Measurements from ENCODE around the gene ANKUB1. TPM values are rescaled to one million over a fixed set of nuclear protein-coding genes. Genes with fewer than 3 reads are reported as not detected.
"Not testable (repeated sequence)": the region's sequence is repeated elsewhere in the genome, so short reads cannot be mapped to it uniquely, and the experiment has no call there.

ANKUB1 gene, protein sequence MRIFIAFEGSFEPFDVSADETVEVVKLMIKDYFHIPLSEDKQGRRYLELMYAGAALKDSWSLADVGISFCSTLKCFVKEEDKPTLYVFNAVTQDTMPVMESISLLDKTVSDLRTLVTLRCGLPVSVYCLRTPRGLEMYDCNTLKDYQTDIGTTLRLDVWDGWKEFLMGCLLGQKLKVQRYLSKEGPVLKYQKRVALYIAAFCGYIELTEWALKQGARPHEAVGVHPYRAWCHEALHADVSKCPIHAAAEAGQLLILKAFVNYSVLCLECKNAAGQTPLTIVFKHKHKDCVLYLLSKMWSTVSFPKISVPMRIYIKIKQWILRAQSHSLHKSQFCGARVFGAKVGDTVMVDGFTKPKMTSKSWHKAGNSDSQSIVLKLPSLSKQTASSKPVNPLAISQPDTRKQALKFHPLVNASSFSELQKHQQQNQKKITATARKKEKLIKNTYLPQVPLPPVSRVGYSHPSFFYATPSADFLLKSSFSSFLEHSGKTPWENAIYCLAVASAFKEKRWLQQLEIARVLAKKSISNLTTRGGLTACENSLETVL
- not detected for total RNA-seq
- long read RNA-seq, partial matches to known transcripts, result 0 of 6 reads
- long read RNA-seq, other reads (novel, unspliced or antisense), result 6 of 6 reads

DNA sequence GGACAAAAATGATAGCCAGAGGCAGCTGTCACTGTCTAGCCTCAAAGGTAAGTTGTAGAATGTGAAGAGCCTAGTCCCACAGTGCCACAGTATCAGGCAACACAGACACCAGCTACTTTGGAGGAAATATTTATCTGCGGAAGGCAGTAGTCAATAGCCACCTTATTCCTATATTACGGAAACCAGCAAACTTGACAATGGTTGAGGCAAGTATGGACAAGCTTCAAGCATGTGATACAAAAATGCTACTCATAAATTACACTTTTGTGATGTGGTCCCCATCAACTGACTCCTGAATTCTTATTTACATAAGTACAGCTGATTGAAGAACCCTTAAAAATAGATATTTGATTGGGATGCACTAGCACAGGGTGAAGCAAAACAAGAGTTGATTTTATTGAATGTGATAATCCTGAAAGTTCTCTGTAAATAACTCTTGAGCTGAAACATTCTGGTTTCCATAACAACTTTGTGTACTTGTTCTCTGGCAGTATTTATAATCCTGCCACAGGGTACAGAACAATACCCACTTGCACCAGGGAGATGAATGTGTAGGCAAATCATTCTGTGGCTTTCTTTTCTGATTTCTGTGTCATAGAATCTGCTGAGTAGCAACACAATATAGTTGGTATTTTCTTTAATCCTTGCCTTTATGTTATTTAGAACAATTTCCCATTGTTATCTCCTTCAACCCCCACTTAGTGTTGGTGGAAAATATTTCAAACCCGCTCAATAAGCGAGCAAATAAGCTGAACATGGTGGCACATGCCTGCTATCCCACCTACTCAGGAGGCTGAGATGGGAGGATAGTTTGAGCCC lies at the start of gene ANKUB1:
TSS of gene ANKUB1 (minus strand) at position 103 of the 819 bp plus-strand sequence. CDS start 188 bp downstream, outside the sequence.
- intact Hi-C loops (cut with DNase I), result no loop called here
- DNase-seq (ENCODE audit: low spot score), result no peak

DNA sequence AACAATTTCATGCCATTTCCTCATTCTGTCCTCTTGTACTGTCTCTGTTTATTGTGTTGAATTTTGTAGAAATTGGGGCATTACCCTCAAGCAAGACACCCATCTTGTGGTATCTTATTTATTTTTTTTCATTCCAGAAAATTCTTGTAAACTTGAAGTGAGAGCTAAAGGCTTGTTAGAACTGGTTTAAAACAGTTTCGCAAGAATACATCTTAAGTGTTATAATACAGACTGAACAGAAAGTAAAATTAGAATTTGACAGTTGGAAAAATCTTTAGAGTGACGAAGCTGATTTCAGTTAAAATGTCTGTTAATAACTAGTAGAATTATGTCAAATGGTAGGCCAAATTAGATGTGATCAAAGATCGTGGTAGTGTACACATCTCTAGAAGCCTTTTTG lies 47.5 kb upstream of the ANKUB1 start:
- DNase-seq (ENCODE audit: low spot score), result no peak
- intact Hi-C loops (cut with DNase I), result no loop called here

DNA sequence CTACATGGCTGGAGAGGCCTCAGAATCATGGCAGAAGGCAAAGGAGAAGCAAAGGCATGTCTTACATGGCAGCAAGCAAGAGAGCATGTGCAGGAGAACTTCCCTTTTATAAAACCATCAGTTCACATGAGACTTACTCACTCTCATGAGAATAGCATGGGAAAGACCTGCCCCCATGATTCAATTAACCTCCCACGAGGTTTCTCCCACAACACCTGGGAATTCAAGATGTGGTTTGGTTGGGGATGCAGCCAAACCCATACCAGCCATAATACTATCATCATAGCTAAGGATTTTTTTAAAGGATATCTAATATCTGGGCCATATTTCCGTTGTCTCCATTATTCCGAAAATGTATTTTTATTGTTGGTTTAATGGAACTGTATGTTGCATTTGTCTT lies 47.1 kb upstream of the ANKUB1 start:
- intact Hi-C loops (cut with DNase I); DNase-seq (ENCODE audit: low spot score): not testable (repeated sequence)

DNA sequence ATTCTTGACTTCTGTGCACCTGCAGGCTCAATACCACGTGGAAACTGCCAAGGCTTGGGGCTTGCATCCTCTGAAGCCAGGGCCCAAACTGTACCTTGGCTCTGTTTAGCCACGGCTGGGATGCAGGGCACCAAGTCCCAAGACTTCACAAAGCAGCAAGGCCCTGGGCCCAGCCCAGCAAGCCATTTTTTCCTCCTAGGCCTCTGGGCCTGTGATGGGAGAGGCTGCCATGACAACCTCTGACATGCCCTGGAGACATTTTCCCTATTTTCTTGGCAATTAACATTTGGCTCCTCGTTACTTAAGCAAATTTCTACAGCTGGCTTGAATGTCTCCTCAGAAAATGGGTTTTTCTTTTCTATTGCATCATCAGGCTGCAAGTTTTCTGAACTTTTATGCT lies 46.1 kb upstream of the ANKUB1 start:
- DNase-seq (ENCODE audit: low spot score); intact Hi-C loops (cut with DNase I): not testable (repeated sequence)

DNA sequence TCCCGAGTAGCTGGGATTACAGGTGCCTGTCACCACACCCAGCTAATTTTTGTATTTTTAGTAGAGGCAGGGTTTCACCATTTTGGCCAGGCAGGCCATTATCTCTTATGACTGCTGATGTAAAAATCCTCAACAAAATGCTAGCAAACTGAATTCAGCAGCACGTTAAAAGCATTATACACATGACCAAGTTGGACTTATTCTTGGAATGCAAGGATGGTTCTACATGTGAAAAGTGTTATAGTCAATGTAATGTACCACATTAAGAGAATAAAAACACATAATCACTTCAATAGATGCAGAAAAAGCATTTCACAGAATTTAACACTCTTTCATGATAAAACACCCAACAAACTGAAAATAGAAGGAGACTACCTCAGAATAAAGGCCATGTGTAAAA lies 40.9 kb upstream of the ANKUB1 start:
- no peak for DNase-seq (ENCODE audit: low spot score)
- intact Hi-C loops (cut with DNase I), result no loop called here

DNA sequence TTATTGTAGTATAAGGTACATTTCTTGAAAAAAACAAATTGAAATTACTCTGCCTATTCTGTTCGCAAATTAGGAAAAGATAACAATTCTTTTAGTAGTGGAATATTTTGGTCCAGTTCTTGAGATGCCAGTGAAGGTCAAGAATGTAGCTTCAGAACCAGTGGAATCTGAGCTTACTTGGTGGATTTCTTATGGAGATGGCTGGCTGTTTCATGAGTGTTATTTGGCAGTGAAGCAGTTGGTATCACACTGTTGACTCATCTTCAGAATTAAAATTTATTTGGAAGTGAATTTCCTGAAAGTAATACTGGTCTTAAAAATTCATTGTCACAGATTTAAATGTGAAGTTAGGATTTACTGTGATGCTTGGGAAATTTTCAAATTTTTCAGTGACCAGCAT lies 39.7 kb upstream of the ANKUB1 start:
- no peak for DNase-seq (ENCODE audit: low spot score)
- intact Hi-C loops (cut with DNase I), result no loop called here

DNA sequence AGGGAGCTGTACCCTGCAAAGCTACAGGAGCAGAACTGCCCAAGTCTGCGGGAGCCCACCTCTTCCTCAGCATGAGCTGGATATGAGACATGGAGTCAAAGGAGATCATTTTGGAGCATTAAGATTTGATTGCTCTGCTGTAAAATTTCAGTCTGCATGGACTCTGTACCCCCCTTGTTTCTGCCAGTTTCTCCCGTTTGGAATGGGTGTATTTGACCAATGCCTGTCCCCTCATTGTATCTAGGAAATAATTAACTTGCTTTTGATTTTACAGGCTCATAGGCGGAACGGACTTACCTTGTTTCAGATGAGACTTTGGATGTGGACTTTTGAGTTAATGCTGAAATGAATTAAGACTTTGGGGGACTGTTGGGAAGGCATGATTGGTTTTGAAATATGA lies 39.0 kb upstream of the ANKUB1 start:
- intact Hi-C loops (cut with DNase I), result no loop called here
- no peak for DNase-seq (ENCODE audit: low spot score)

DNA sequence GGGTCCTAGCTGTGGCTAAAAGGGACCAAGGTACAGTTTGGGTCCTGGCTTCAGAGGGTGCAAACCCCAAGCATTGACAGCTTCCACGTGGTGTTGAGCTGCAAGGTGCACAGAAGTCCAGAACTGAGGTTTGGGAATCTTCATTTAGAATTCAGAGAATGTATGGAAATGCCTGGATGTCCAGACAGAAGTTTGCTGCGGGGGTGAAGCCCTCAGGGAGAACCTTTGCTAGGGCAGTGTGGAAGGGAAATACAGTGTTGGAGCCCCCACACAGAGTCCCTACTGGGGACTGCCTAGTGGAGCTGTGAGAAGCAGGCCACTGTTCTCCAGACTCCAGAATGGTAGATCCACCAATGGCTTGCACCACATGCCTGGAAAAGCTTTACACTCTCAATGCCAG lies 38.5 kb upstream of the ANKUB1 start:
- intact Hi-C loops (cut with DNase I), result no loop called here

DNA sequence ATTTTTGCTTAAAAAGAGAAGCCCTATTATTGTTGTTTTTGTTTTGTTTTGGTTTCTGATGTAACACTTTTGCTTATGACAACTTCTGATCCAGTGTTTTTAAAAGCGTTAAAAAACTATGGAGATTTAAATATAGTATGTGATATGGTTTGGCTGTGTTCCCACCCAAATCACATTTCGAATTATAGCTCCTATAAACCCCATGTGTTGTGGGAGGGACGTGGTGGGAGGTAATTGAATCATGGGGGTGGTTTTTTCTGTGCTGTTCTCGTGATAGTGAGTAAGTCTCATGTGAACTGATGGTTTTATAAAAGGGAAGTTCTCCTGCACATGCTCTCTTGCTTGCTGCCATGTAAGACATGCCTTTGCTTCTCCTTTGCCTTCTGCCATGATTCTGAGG lies 37.3 kb upstream of the ANKUB1 start:
- intact Hi-C loops (cut with DNase I); DNase-seq (ENCODE audit: low spot score): not testable (repeated sequence)

More for the DNA sequence above, 38.5 kb upstream of the ANKUB1 start:
- DNase-seq (ENCODE audit: low spot score), result no peak

DNA sequence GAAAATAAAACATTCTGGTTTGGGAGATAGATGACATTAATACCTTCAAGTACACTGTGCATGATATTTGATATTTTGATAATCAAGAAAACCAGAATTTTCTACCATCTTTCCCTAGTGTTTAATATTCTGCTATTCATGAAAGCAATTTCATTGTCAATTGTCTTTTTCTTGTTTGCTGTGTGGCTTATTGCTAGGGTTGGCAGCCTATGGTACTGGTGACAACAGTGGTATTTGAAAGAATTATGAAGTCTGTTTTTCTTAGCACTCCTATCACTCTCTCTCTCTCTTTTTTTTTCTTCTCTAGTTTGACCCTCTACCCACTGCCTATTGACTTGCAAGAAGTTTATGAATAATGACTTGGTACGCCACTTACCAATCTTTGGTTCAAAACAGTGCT lies 36.0 kb upstream of the ANKUB1 start:
- intact Hi-C loops (cut with DNase I), result no loop called here

DNA sequence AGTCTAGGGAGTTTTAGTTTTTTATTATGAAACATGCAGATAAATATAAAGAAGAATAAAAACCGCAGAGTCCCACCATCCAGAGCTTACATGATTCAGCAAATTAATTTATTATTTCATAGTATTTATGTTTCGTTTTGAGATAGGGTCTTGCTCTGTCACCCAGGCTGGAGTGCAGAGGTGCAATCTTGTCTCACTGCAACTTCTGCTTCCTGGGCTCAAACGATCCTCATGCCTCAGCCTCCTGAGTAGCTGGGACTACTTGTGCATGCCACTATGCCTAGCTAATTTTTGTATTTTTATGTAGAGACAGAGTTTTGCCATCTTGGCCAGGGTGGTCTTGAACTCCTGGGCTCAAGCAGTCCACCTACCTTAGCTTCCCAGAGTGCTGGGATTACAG lies 34.3 kb upstream of the ANKUB1 start:
- no peak for DNase-seq (ENCODE audit: low spot score)
- intact Hi-C loops (cut with DNase I), result no loop called here

More for the DNA sequence above, 36.0 kb upstream of the ANKUB1 start:
- DNase-seq (ENCODE audit: low spot score), result no peak

DNA sequence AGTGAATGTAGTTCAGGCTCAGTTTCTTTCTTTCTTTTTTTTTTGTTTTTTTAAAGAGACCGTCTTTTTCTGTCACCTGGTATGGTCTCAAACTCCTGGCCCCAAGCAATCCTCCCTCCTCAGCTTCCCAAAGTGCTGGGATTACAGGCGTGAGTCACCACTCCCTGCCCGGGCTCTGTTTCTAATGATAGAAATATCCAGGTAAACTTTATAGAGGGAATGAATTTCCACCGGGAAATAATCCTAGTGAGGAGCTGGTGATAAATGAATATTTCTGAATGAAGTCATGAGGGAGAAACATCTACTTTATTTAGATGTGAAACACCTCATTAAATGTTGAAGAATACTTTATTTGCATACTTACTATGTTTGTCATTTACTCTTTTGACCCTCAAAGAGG lies 27.8 kb upstream of the ANKUB1 start:
- intact Hi-C loops (cut with DNase I), result no loop called here
- DNase-seq (ENCODE audit: low spot score), result no peak

DNA sequence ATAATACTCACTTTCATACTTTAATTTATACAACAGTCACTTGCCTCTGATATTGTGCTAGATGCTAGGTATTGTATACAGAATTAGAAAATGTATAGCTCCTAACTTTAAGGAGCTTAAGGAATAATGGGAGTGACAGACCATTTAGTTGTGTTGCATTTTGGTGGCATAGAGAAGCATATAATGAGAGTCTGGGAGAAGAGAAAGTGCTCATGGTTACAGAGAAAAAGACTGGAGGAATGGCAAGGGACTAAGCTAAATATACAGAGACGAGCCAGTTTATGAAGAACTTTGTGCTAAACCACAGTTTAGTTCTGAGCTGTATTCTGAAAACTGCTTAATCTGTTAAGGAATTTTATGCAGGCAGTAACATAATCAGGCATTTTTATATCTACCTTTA lies 27.1 kb upstream of the ANKUB1 start:
- intact Hi-C loops (cut with DNase I), result no loop called here

DNA sequence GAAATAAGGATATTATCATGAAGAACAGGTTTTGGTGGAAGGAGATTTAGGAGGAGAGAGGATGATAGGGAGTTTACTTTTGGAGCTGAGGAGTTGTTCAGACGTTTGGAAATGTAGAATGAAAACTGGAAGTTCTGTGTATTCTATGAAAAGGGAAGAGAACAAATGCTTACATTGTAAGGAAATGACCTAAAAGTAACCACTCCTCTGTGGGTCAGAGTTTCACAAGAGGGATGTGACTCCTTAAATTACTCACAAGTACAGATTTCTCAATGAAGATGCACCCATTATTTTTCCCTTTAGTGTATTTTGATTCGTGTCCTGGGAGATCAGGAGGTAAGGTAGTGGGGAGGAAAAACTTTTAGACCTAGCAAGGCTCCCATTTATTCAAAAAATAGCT lies 24.6 kb upstream of the ANKUB1 start:
- DNase-seq (ENCODE audit: low spot score), result no peak
- intact Hi-C loops (cut with DNase I), result no loop called here

More for the DNA sequence above, 27.1 kb upstream of the ANKUB1 start:
- no peak for DNase-seq (ENCODE audit: low spot score)

DNA sequence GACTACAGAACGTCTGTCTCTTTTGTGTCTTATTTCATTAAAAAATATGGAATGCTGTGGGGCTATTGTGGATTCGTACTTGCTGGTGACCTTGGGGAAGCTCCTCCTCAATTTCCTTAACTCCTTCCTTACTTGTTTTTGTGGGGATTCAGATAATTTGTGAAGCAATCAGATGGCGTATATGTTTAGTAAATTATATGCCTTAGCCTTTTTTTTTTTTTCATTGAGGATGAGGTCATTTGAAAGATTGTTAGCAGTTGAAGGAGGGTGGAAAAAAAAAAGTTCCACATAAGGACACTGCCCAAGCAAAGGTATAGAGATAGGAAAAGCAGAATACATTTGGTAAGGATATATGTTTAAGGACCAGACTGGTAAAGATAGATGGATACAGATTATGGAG lies 24.0 kb upstream of the ANKUB1 start:
- intact Hi-C loops (cut with DNase I), result no loop called here
- DNase-seq (ENCODE audit: low spot score), result no peak

DNA sequence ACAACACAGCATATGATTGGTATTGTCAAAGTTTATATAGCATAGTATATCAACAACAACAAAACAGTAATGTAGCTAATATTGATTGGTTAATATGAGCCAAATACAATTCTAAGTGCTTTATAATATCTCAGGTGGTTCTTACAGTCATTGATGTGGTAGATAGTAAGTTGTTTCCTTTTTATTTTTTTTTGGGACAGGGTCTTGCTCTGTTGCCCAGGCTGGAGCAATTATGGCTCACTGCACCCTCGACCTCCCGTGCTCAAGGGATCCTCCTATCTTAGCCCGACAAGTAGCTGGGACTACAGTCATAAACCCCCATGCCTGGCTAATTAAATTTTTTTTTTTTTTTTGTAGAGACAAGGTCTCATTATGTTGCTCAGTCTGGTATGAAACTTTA lies 23.4 kb upstream of the ANKUB1 start:
- DNase-seq (ENCODE audit: low spot score), result no peak
- intact Hi-C loops (cut with DNase I), result no loop called here

DNA sequence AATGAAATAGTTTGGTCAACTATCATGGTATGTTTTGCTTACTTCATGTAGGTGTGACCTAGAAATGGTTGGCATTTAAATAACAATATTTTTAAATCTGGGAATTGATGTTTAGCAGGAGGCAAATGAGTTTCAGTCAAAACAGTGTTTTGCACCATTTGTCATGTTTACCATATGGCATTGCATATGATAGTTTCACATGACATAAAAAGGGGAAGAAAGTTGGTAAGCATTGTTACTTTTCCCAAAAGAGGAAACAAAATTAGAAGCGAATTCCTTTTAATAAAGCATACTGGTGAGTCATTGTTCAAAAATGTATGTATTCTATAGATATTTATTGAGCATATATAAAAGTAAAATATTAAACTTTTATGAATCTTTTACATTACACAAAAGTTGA lies 23.0 kb upstream of the ANKUB1 start:
- intact Hi-C loops (cut with DNase I), result no loop called here
- no peak for DNase-seq (ENCODE audit: low spot score)

DNA sequence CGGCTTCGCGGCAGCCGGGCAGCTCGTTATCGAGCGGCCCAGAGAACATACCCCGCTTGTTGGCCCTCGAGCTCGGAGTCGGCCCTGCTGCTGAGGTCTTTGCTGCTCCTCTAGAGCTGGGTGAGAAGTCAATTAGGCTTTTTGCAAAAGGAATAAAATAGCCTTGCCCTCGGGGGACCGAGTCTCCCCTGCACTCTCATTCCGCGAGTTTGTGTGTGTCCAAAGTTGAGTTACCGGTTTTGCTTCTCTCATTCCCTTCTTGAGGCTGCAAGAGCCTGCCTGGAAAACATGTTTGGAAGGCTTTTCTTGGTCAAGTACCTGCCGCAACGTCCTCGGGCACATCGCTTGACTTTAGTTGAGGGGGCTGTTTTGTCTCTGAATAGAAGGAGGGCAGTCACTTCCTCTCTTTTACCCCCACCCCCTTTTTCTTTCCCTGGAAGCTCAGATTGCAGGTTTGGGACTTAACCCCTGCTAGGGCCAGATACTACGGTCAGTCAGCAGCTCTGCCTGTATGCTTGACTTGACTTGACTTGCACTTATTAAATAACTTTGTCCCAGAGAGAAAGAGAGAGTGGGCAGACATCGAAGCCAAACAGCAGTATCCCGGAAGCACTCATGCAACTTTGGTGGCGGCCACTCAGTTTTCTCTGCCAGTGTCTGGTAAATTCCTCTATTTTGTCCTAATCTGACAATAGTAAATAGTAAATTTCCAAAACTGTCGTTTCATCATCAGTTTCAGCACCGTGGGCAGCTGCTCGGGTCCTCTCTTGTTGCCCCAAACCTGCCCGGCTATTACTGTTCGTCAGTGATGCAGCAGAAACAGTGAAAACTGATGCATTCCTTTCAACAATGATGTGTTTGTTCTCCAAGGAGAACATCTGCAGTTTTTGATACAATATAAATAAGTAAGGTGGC lies 21.3 kb upstream of the ANKUB1 start:
- intact Hi-C loops (cut with DNase I), result loop anchor here (2.0 kb wide), 1 partner anchor 61 kb away; the partner anchor contains the start of gene COMMD2
- DNase-seq (ENCODE audit: low spot score), result no peak

Data from cardiac septum (tissue), 1 donor.